WTC11 (cell line): ENCODE measurements around the gene ANGEL2. TPM values are rescaled to one million over a fixed set of nuclear protein-coding genes. Genes with fewer than 3 reads are reported as not detected.

Source experiments
- ATAC-seq: fragments of 200-7000 bp; cut with Tn5 transposase; 2 replicates; pipeline ENCODE4 v1.10.0; 2021; ENCODE audit warnings: mild to moderate bottlenecking, moderate library complexity
- CTCF ChIA-PET: fragments of 300-600 bp; sonication (Branson Sonifier 250); formaldehyde crosslinking; loops from one replicate; lab custom pipeline; 2021; ENCODE audit warnings: antibody characterized with exemption; lab: Charles Lee
- POLR2A ChIA-PET: fragments of 350-600 bp; sonication (Branson Sonifier 250); formaldehyde crosslinking; loops from one replicate; lab custom pipeline; 2021; ENCODE audit warnings: antibody characterized with exemption; lab: Charles Lee
- DNase-seq: peaks from one replicate; pipeline ENCODE4 v3.0.0; 2021; ENCODE audit warnings: low spot score
- H3K27ac Mint-ChIP-seq: 2 replicates; pipeline ENCODE4 v1.8.0; 2021; ENCODE audit warnings: mixed read lengths
- H3K27me3 Mint-ChIP-seq: 2 replicates; pipeline ENCODE4 v1.8.0; 2021; ENCODE audit warnings: low read depth, mild to moderate bottlenecking, moderate library complexity, mixed read lengths
- H3K36me3 Mint-ChIP-seq: 2 replicates; pipeline ENCODE4 v1.8.0; 2021; ENCODE audit warnings: mixed read lengths
- H3K4me1 Mint-ChIP-seq: 2 replicates; pipeline ENCODE4 v1.8.0; 2022; ENCODE audit warnings: mixed read lengths
- H3K4me3 Mint-ChIP-seq: 2 replicates; pipeline ENCODE4 v1.8.0; 2021; ENCODE audit warnings: mild to moderate bottlenecking, moderate library complexity, mixed read lengths
- H3K9me3 Mint-ChIP-seq: 2 replicates; pipeline ENCODE4 v1.8.0; 2021; ENCODE audit warnings: mixed read lengths
- ARID4B ChIP-seq: sonication (generic); formaldehyde crosslinking; IDR thresholded peaks from 2 replicates; pipeline ENCODE4 v1.8.0; 2023; ENCODE audit warnings: missing genetic modification reagents, mild to moderate bottlenecking, borderline replicate concordance
- ATF1 ChIP-seq: sonication (generic); formaldehyde crosslinking; IDR thresholded peaks from 2 replicates; pipeline ENCODE4 v1.8.1; 2023; ENCODE audit warnings: mild to moderate bottlenecking, moderate library complexity, missing genetic modification reagents
- CBFB ChIP-seq: sonication (generic); formaldehyde crosslinking; IDR thresholded peaks from 2 replicates; pipeline ENCODE4 v1.8.1; 2022; ENCODE audit warnings: mild to moderate bottlenecking, low read depth, missing genetic modification reagents
- CREM ChIP-seq: sonication (generic); formaldehyde crosslinking; IDR thresholded peaks from 2 replicates; pipeline ENCODE4 v1.8.1; 2022; ENCODE audit warnings: mild to moderate bottlenecking, missing genetic modification reagents, moderate library complexity
- EMX1 ChIP-seq: fragments of 250-450 bp; sonication (Bioruptor Pico); IDR thresholded peaks from 2 replicates; pipeline ENCODE4 v1.8.0; 2021; ENCODE audit warnings: mild to moderate bottlenecking
- ETV6 ChIP-seq: sonication (generic); formaldehyde crosslinking; IDR thresholded peaks from 2 replicates; pipeline ENCODE4 v1.8.1; 2022; ENCODE audit warnings: mild to moderate bottlenecking, missing genetic modification reagents
- FOXK1 ChIP-seq: sonication (generic); formaldehyde crosslinking; IDR thresholded peaks from 2 replicates; pipeline ENCODE4 v1.8.0; 2022; ENCODE audit warnings: mild to moderate bottlenecking, moderate library complexity, missing genetic modification reagents
- KAT7 ChIP-seq: sonication (generic); formaldehyde crosslinking; IDR thresholded peaks from 2 replicates; pipeline ENCODE4 v1.8.1; 2023; ENCODE audit warnings: missing genetic modification reagents, mild to moderate bottlenecking, borderline replicate concordance
- MXD4 ChIP-seq: fragments of 250-450 bp; sonication (Bioruptor Pico); IDR thresholded peaks from 2 replicates; pipeline ENCODE4 v1.8.0; 2021; ENCODE audit warnings: mild to moderate bottlenecking, moderate library complexity, borderline replicate concordance
- OVOL2 ChIP-seq: fragments of 250-450 bp; sonication (Bioruptor Pico); IDR thresholded peaks from 2 replicates; pipeline ENCODE4 v1.9.0; 2021; ENCODE audit warnings: mild to moderate bottlenecking, borderline replicate concordance
- PREB ChIP-seq: sonication (generic); formaldehyde crosslinking; IDR thresholded peaks from 2 replicates; pipeline ENCODE4 v1.8.1; 2022; ENCODE audit warnings: mild to moderate bottlenecking, missing genetic modification reagents, moderate library complexity, borderline replicate concordance
- ZBTB43 ChIP-seq: sonication (generic); formaldehyde crosslinking; IDR thresholded peaks from 2 replicates; pipeline ENCODE4 v1.8.1; 2023; ENCODE audit warnings: mild to moderate bottlenecking, missing genetic modification reagents
- ZMAT4 ChIP-seq: fragments of 250-450 bp; sonication (Bioruptor Pico); IDR thresholded peaks from 2 replicates; pipeline ENCODE4 v1.9.0; 2021; ENCODE audit warnings: mild to moderate bottlenecking
- ZNF219 ChIP-seq: sonication (generic); formaldehyde crosslinking; IDR thresholded peaks from 2 replicates; pipeline ENCODE4 v1.8.0; 2023; ENCODE audit warnings: missing genetic modification reagents, mild to moderate bottlenecking, borderline replicate concordance
- ZNF232 ChIP-seq: sonication (generic); formaldehyde crosslinking; IDR thresholded peaks from 2 replicates; pipeline ENCODE4 v1.8.0; 2022; ENCODE audit warnings: mild to moderate bottlenecking, missing genetic modification reagents
- ZNF263 ChIP-seq: sonication (generic); formaldehyde crosslinking; IDR thresholded peaks from 2 replicates; pipeline ENCODE4 v1.8.1; 2022; ENCODE audit warnings: low read depth, mild to moderate bottlenecking, moderate library complexity, missing genetic modification reagents
- total RNA-seq: library from RNA; stranded (reverse); gene quantifications from 3 replicates; pipeline ENCODE4 v1.2.3, GENCODE V29; 2021
- TF ChIP-seq, protein P1 (sequence below): sonication (generic); formaldehyde crosslinking; IDR thresholded peaks from 2 replicates; pipeline ENCODE4 v1.8.1; 2022; ENCODE audit warnings: low read depth, missing genetic modification reagents, borderline replicate concordance
- TF ChIP-seq, protein P2 (sequence below): sonication (generic); formaldehyde crosslinking; IDR thresholded peaks from 2 replicates; pipeline ENCODE4 v1.8.0; 2022; ENCODE audit warnings: missing genetic modification reagents
- TF ChIP-seq, protein P3 (sequence below): sonication (generic); formaldehyde crosslinking; conservative IDR thresholded peaks from 2 replicates; pipeline ENCODE4 v1.8.1; 2022; ENCODE audit warnings: mild to moderate bottlenecking, missing genetic modification reagents
- TF ChIP-seq, protein P4 (sequence below): sonication (generic); formaldehyde crosslinking; conservative IDR thresholded peaks from 2 replicates; pipeline ENCODE4 v1.8.1; 2023; ENCODE audit warnings: mild to moderate bottlenecking, low read depth, missing genetic modification reagents, moderate library complexity

ANGEL2 gene
- total RNA-seq, 1 experiment from 2014 or later, result 38.6 TPM

DNA sequence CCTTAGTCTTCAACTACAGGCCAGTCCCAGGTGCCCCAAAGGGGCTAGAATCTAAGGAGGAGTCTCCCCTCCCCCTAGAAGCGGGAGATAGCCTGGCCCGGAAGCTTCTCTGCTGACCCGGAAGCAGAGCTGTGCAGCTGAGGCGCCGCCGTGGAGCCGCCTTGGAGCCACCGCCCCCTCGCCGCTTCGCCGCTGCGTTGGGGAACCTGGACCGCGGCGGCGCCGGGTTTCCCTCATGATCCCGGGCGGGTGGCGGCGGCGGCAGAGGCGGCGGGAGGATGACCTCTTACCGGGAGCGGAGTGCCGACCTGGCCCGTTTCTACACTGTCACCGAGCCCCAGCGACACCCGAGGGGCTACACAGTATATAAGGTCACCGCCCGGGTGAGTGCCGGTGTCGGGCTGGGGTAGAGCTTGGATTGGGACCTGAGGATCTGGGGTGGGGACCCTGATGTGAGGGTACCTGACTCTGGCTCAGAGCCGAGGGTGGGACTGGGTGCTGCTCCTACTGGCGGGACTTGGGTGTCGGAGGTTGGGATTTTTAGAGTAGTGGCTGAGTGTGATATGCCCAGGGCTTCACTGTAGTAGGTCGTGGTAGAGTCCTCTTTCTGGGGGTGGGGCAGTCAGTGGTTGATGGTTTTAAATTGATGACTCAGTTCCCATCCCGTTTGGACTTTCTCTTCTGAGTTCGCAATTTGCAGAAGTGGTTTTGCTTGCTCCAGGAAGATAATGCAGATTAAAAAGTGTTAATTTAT lies 35.6 kb upstream of the ANGEL2 start, which contains the start of gene RPS6KC1:
Gene RPS6KC1, plus strand, starts transcription at position 115 of the 754 bp plus-strand sequence. Its CDS starts 164 bp downstream, at position 279.
- no peaks in the 10 kb centered on the region for H3K27me3 Mint-ChIP-seq
- peaks cover 2% of the 10 kb centered on the region; the same call in 1 of the 2 replicates for H3K36me3 Mint-ChIP-seq
- H3K4me3 Mint-ChIP-seq, result peak within 1 kb of the TSS; percentile 97
- peak; percentile 83 for DNase-seq
- peak within 1 kb of the TSS; percentile 81 for H3K27ac Mint-ChIP-seq
- ChIA-PET POLR2A (no interaction called here), CTCF (interaction anchor here (1.3 kb wide), 1 partner anchor 302 kb away, joined by 5 read pairs; no protein-coding TSS in a partner anchor)
- peak; percentile 96 for ATAC-seq
- peaks cover 9% of the 10 kb centered on the region for H3K9me3 Mint-ChIP-seq
- H3K4me1 Mint-ChIP-seq, result peaks cover 33% of the 10 kb centered on the region
- TF ChIP-seq PREB (CRISPR knock-in tag), result no peak
- TF ChIP-seq, protein P1, sequence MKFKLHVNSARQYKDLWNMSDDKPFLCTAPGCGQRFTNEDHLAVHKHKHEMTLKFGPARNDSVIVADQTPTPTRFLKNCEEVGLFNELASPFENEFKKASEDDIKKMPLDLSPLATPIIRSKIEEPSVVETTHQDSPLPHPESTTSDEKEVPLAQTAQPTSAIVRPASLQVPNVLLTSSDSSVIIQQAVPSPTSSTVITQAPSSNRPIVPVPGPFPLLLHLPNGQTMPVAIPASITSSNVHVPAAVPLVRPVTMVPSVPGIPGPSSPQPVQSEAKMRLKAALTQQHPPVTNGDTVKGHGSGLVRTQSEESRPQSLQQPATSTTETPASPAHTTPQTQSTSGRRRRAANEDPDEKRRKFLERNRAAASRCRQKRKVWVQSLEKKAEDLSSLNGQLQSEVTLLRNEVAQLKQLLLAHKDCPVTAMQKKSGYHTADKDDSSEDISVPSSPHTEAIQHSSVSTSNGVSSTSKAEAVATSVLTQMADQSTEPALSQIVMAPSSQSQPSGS, result no peak
- peak; percentile 52; the same call in 1 of the 2 replicates for TF ChIP-seq ZBTB43
- TF ChIP-seq, protein P2, sequence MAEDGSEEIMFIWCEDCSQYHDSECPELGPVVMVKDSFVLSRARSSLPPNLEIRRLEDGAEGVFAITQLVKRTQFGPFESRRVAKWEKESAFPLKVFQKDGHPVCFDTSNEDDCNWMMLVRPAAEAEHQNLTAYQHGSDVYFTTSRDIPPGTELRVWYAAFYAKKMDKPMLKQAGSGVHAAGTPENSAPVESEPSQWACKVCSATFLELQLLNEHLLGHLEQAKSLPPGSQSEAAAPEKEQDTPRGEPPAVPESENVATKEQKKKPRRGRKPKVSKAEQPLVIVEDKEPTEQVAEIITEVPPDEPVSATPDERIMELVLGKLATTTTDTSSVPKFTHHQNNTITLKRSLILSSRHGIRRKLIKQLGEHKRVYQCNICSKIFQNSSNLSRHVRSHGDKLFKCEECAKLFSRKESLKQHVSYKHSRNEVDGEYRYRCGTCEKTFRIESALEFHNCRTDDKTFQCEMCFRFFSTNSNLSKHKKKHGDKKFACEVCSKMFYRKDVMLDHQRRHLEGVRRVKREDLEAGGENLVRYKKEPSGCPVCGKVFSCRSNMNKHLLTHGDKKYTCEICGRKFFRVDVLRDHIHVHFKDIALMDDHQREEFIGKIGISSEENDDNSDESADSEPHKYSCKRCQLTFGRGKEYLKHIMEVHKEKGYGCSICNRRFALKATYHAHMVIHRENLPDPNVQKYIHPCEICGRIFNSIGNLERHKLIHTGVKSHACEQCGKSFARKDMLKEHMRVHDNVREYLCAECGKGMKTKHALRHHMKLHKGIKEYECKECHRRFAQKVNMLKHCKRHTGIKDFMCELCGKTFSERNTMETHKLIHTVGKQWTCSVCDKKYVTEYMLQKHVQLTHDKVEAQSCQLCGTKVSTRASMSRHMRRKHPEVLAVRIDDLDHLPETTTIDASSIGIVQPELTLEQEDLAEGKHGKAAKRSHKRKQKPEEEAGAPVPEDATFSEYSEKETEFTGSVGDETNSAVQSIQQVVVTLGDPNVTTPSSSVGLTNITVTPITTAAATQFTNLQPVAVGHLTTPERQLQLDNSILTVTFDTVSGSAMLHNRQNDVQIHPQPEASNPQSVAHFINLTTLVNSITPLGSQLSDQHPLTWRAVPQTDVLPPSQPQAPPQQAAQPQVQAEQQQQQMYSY (CRISPR knock-in tag), result 0 out of 2 replicates have a peak, but pooled peaks have one; percentile 10
- no peak for TF ChIP-seq OVOL2
- no peak for TF ChIP-seq CBFB (CRISPR knock-in tag)
- TF ChIP-seq, protein P3, sequence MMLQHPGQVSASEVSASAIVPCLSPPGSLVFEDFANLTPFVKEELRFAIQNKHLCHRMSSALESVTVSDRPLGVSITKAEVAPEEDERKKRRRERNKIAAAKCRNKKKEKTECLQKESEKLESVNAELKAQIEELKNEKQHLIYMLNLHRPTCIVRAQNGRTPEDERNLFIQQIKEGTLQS (CRISPR knock-in tag), result no peak
- peak; percentile 65 for TF ChIP-seq ETV6 (CRISPR knock-in tag)
- TF ChIP-seq FOXK1 (CRISPR knock-in tag), result peak; percentile 78; the same call in 1 of the 2 replicates
- peak; percentile 85; the same call in 1 of the 2 replicates for TF ChIP-seq ARID4B (CRISPR knock-in tag)
- TF ChIP-seq ZNF232 (CRISPR knock-in tag), result no peak
- no peak for TF ChIP-seq ZNF219 (CRISPR knock-in tag)
- no peak for TF ChIP-seq EMX1 (CRISPR knock-in tag)
- TF ChIP-seq ZNF263 (CRISPR knock-in tag), result 0 out of 2 replicates have a peak, but pooled peaks have one; percentile 43
- TF ChIP-seq KAT7, result no peak
- no peak for TF ChIP-seq ZMAT4 (CRISPR knock-in tag)
- TF ChIP-seq, protein P4, sequence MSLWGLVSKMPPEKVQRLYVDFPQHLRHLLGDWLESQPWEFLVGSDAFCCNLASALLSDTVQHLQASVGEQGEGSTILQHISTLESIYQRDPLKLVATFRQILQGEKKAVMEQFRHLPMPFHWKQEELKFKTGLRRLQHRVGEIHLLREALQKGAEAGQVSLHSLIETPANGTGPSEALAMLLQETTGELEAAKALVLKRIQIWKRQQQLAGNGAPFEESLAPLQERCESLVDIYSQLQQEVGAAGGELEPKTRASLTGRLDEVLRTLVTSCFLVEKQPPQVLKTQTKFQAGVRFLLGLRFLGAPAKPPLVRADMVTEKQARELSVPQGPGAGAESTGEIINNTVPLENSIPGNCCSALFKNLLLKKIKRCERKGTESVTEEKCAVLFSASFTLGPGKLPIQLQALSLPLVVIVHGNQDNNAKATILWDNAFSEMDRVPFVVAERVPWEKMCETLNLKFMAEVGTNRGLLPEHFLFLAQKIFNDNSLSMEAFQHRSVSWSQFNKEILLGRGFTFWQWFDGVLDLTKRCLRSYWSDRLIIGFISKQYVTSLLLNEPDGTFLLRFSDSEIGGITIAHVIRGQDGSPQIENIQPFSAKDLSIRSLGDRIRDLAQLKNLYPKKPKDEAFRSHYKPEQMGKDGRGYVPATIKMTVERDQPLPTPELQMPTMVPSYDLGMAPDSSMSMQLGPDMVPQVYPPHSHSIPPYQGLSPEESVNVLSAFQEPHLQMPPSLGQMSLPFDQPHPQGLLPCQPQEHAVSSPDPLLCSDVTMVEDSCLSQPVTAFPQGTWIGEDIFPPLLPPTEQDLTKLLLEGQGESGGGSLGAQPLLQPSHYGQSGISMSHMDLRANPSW, result no peak
- peak; percentile 69; the same call in 1 of the 2 replicates for TF ChIP-seq ATF1 (CRISPR knock-in tag)
- TF ChIP-seq MXD4 (CRISPR knock-in tag), result no peak
- TF ChIP-seq CREM (CRISPR knock-in tag), result peak; percentile 74
